ENCODE measurements around the gene CLEC11A. TPM values are rescaled to one million over a fixed set of nuclear protein-coding genes. Genes with fewer than 3 reads are reported as not detected.

The CLEC11A gene
- polyA plus RNA-seq, 1 donor (not counting 4 experiments of a cell fraction or from before 2014, with no cell fraction given), result 0.56 TPM

- H3K9me1 ChIP-seq (ENCODE audit: control insufficient read depth, extremely low read depth, insufficient read depth, low read length), result no peaks in the 10 kb centered on the region
- no peak overlapping the region for H3K9ac ChIP-seq (ENCODE audit: control insufficient read depth, extremely low read depth, insufficient read depth, low read length)
- FAIRE-seq (no peak), DNase-seq (ENCODE audit: low read depth, low spot score) (no peak)
- peaks cover 3% of the 10 kb centered on the region for H3K27me3 ChIP-seq (ENCODE audit: control insufficient read depth, extremely low read depth, insufficient read depth, low read length)
- no peaks in the 10 kb centered on the region for H4K20me1 ChIP-seq (ENCODE audit: control insufficient read depth, extremely low read depth, insufficient read depth, low read length)
- no peak overlapping the region for H3K27ac ChIP-seq (ENCODE audit: control insufficient read depth, insufficient read depth, low read length)
- H3K4me2 ChIP-seq (ENCODE audit: control insufficient read depth, extremely low read depth, insufficient read depth, low read depth, low read length), result no peak overlapping the region
- H3K36me3 ChIP-seq (ENCODE audit: control insufficient read depth in 2 of 2, extremely low read depth in 1 of 2, insufficient read depth in 2 of 2, low read length in 2 of 2), result no peaks in the 10 kb centered on the region
- TF ChIP-seq EZH2 (IDR thresholded peaks at IDR 0.05; ENCODE audit: low read length), result no peak
- TF ChIP-seq, protein P1, sequence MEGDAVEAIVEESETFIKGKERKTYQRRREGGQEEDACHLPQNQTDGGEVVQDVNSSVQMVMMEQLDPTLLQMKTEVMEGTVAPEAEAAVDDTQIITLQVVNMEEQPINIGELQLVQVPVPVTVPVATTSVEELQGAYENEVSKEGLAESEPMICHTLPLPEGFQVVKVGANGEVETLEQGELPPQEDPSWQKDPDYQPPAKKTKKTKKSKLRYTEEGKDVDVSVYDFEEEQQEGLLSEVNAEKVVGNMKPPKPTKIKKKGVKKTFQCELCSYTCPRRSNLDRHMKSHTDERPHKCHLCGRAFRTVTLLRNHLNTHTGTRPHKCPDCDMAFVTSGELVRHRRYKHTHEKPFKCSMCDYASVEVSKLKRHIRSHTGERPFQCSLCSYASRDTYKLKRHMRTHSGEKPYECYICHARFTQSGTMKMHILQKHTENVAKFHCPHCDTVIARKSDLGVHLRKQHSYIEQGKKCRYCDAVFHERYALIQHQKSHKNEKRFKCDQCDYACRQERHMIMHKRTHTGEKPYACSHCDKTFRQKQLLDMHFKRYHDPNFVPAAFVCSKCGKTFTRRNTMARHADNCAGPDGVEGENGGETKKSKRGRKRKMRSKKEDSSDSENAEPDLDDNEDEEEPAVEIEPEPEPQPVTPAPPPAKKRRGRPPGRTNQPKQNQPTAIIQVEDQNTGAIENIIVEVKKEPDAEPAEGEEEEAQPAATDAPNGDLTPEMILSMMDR (optimal IDR thresholded peaks at IDR 0.05 in 1 of 3, IDR thresholded peaks at IDR 0.05 in 1 of 3, conservative IDR thresholded peaks at IDR 0.05 in 1 of 3; ENCODE audit: extremely low read depth in 1 of 3, insufficient read depth in 2 of 3, low read length in 3 of 3), result no peak
- no peak overlapping the region for H2AFZ ChIP-seq (ENCODE audit: control insufficient read depth, low read length)
- no peaks in the 10 kb centered on the region for H3K79me2 ChIP-seq (ENCODE audit: control insufficient read depth, insufficient read depth, low read length)
- H3K4me1 ChIP-seq (ENCODE audit: control insufficient read depth, extremely low read depth, insufficient read depth, low read length), result no peaks in the 10 kb centered on the region
- dilution Hi-C loops (cut with MboI; ENCODE audit: extremely low pct_ligation_motif_present, low sequenced_read_pairs), result no loop called here
- H3K4me3 ChIP-seq (ENCODE audit: control insufficient read depth in 2 of 3, extremely low read depth in 1 of 3, insufficient read depth in 2 of 3, low read depth in 1 of 3, low read length in 3 of 3), result no peak overlapping the region
- H3K9me3 ChIP-seq (ENCODE audit: control insufficient read depth, low read depth, low read length), result no peaks in the 10 kb centered on the region
Measured at GRCh38 chr19:50735869-50736268, 12.7 kb downstream of the CLEC11A start.

DNA sequence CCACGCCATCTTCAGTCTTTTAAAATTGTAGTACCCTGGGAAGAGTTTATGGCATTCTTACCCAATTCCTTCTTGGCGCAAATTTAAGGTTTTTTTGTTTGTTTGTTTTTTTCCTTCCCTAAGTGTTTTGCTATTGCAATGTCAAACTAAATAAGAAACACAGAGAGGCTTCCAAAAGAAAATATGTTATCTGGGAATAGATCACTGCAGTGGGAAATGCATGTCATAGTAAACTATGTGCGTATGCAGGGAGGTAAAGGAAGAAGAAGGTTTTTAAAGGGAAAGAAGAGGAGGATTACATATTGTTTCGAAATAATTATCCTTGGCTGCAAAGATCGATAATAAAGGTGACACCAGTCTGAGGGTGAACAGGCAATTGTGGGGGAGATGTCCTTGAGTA, 13.2 kb downstream of the CLEC11A start:
- FAIRE-seq, result no peak
- TF ChIP-seq EZH2 (IDR thresholded peaks at IDR 0.05; ENCODE audit: low read length), result no peak
- TF ChIP-seq, protein P1 (optimal IDR thresholded peaks at IDR 0.05 in 1 of 3, IDR thresholded peaks at IDR 0.05 in 1 of 3, conservative IDR thresholded peaks at IDR 0.05 in 1 of 3; ENCODE audit: extremely low read depth in 1 of 3, insufficient read depth in 2 of 3, low read length in 3 of 3), result no peak
- no peaks in the 10 kb centered on the region for H3K9me1 ChIP-seq (ENCODE audit: control insufficient read depth, extremely low read depth, insufficient read depth, low read length)
- H4K20me1 ChIP-seq (ENCODE audit: control insufficient read depth, extremely low read depth, insufficient read depth, low read length), result no peaks in the 10 kb centered on the region
- H3K36me3 ChIP-seq (ENCODE audit: control insufficient read depth in 2 of 2, extremely low read depth in 1 of 2, insufficient read depth in 2 of 2, low read length in 2 of 2), result no peaks in the 10 kb centered on the region
- no peak overlapping the region for H2AFZ ChIP-seq (ENCODE audit: control insufficient read depth, low read length)
- no peaks in the 10 kb centered on the region for H3K9me3 ChIP-seq (ENCODE audit: control insufficient read depth, low read depth, low read length)
- no peaks in the 10 kb centered on the region for H3K4me1 ChIP-seq (ENCODE audit: control insufficient read depth, extremely low read depth, insufficient read depth, low read length)
- dilution Hi-C loops (cut with MboI; ENCODE audit: extremely low pct_ligation_motif_present, low sequenced_read_pairs), result no loop called here
- H3K9ac ChIP-seq (ENCODE audit: control insufficient read depth, extremely low read depth, insufficient read depth, low read length), result no peak overlapping the region
- peaks cover 3% of the 10 kb centered on the region for H3K27me3 ChIP-seq (ENCODE audit: control insufficient read depth, extremely low read depth, insufficient read depth, low read length)
- no peaks in the 10 kb centered on the region for H3K79me2 ChIP-seq (ENCODE audit: control insufficient read depth, insufficient read depth, low read length)
- no peak overlapping the region for H3K4me2 ChIP-seq (ENCODE audit: control insufficient read depth, extremely low read depth, insufficient read depth, low read depth, low read length)
- no peak for DNase-seq (ENCODE audit: low read depth, low spot score)
- H3K4me3 ChIP-seq (ENCODE audit: control insufficient read depth in 2 of 3, extremely low read depth in 1 of 3, insufficient read depth in 2 of 3, low read depth in 1 of 3, low read length in 3 of 3), result no peak overlapping the region
- no peak overlapping the region for H3K27ac ChIP-seq (ENCODE audit: control insufficient read depth, insufficient read depth, low read length)
